Activated T-helper 1 cell treated with Interleukin-2 at 50 U/mL for 16 hours (primary cell): ENCODE results near the gene PPAN.

Experiments
- DNase-seq: peaks from one replicate; pipeline ENCODE4 v3.0.0-alpha.2; 2020; ENCODE audit warnings: low read depth

Gene PPAN

GRCh38 chr19:10106100-10106936 is at the start of gene PPAN:
PPAN (plus strand) TSS chr19:10106362; CDS start chr19:10106395, 33 bp downstream.
- DNase-seq, result peak; percentile 95

GRCh38 chr19:10061717-10062310 is 44.3 kb upstream of the PPAN start:
- DNase-seq, result no peak

- DNase-seq, result no peak
Measured at GRCh38 chr19:10068205-10068604, 38.0 kb upstream of the PPAN start.

- no peak for DNase-seq
Measured at GRCh38 chr19:10069046-10069445, 37.1 kb upstream of the PPAN start.

- DNase-seq, result no peak
Measured at GRCh38 chr19:10070730-10071446, 35.3 kb upstream of the PPAN start.

GRCh38 chr19:10074153-10074552 is 32.0 kb upstream of the PPAN start:
- DNase-seq, result no peak

- no peak for DNase-seq
Measured at GRCh38 chr19:10076535-10076934, 29.6 kb upstream of the PPAN start.

- no peak for DNase-seq
Measured at GRCh38 chr19:10078329-10078728, 27.8 kb upstream of the PPAN start.

- DNase-seq, result no peak
Measured at GRCh38 chr19:10079031-10079453, 27.1 kb upstream of the PPAN start.

GRCh38 chr19:10083911-10084310 is 22.3 kb upstream of the PPAN start:
- no peak for DNase-seq

- DNase-seq, result no peak
Measured at GRCh38 chr19:10084803-10085202, 21.4 kb upstream of the PPAN start.

GRCh38 chr19:10085641-10086590 is 20.2 kb upstream of the PPAN start, which contains the start of gene SHFL:
SHFL (plus strand) TSS chr19:10086317; CDS start chr19:10086428, 111 bp downstream.
- peak; percentile 74 for DNase-seq

- DNase-seq, result no peak
Measured at GRCh38 chr19:10086591-10087192, 19.5 kb upstream of the PPAN start.

- DNase-seq, result no peak
Measured at GRCh38 chr19:10087296-10088061, 18.7 kb upstream of the PPAN start.

GRCh38 chr19:10088949-10089554 is 17.1 kb upstream of the PPAN start:
- DNase-seq, result no peak

GRCh38 chr19:10089801-10090375 is 16.3 kb upstream of the PPAN start:
- no peak for DNase-seq

- DNase-seq, result no peak
Measured at GRCh38 chr19:10091370-10091687, 14.8 kb upstream of the PPAN start.

- no peak for DNase-seq
Measured at GRCh38 chr19:10091895-10092641, 14.1 kb upstream of the PPAN start.
